SU-DHL-6 (cell line): ENCODE data around the gene KRT82.

ENCODE experiments used
- H2AFZ ChIP-seq: fragments of 200-600 bp; sonication (generic); 2 replicates; pipeline ENCODE4 v1.6.1; 2014; ENCODE audit warnings: low read depth, mild to moderate bottlenecking, moderate library complexity, mixed read lengths, antibody characterized with exemption, low read length; ENCODE audit not compliant: severe bottlenecking
- H3F3A ChIP-seq: fragments of 200-600 bp; shearing (Covaris generic); 2 replicates; pipeline ENCODE4 v1.6.0; 2016; ENCODE audit warnings: antibody characterized with exemption, mild to moderate bottlenecking; ENCODE audit not compliant: insufficient read depth
- H3K27ac ChIP-seq: fragments of 200-600 bp; sonication (generic); 2 replicates; pipeline ENCODE4 v1.5.1; 2016; ENCODE audit warnings: low read depth, mild to moderate bottlenecking, low read length, moderate library complexity, mixed read lengths
- H3K27me3 ChIP-seq: fragments of 200-600 bp; sonication (generic), shearing (Covaris generic); 2 replicates; pipeline ENCODE4 v1.6.0; 2014; ENCODE audit warnings: mild to moderate bottlenecking, low read length
- H3K36me3 ChIP-seq: fragments of 200-600 bp; sonication (generic); 2 replicates; pipeline ENCODE4 v1.6.1; 2014; ENCODE audit warnings: mild to moderate bottlenecking, low read length, mixed read lengths
- H3K4me2 ChIP-seq: fragments of 300-600, 200-600 bp; shearing (Covaris generic), sonication (generic); 2 replicates; pipeline ENCODE4 v1.6.0; 2014; ENCODE audit warnings: low read length, low read depth, mild to moderate bottlenecking; ENCODE audit not compliant: poor library complexity, severe bottlenecking
- H3K4me3 ChIP-seq: fragments of 200-600 bp; sonication (generic); 2 replicates; pipeline ENCODE4 v1.5.1; 2014; ENCODE audit warnings: antibody characterized with exemption, low read length, mild to moderate bottlenecking, mixed read lengths; ENCODE audit not compliant: insufficient read depth, poor library complexity, severe bottlenecking
- H3K79me2 ChIP-seq: fragments of 200-600 bp; sonication (generic); 2 replicates; pipeline ENCODE4 v1.6.1; 2014; ENCODE audit warnings: mild to moderate bottlenecking, low read length, moderate library complexity; ENCODE audit not compliant: insufficient read depth
- H3K9ac ChIP-seq: fragments of 200-600 bp; sonication (generic); 2 replicates; pipeline ENCODE4 v1.7.0; 2014; ENCODE audit warnings: mild to moderate bottlenecking, low read length
- H3K9me2 ChIP-seq: fragments of 200-600 bp; sonication (generic); replicated peaks from 2 replicates; pipeline ENCODE4 v1.6.1; 2014; ENCODE audit warnings: low read length; ENCODE audit not compliant: insufficient read depth
- H3K9me3 ChIP-seq: fragments of 200-600 bp; sonication (generic); 2 replicates; pipeline ENCODE4 v1.6.1; 2014; ENCODE audit warnings: low read length, mixed read lengths; ENCODE audit not compliant: insufficient read depth
- H4K20me1 ChIP-seq: fragments of 200-600 bp; sonication (generic); 2 replicates; pipeline ENCODE4 v1.6.1; 2014; ENCODE audit warnings: low read depth, mild to moderate bottlenecking, antibody characterized with exemption, low read length, moderate library complexity, mixed read lengths
- EZH2phosphoT487 ChIP-seq: fragments of 200-600 bp; sonication (generic), shearing (Covaris generic); conservative IDR thresholded peaks from 2 replicates; pipeline ENCODE4 v1.6.1; 2018; ENCODE audit warnings: mild to moderate bottlenecking, antibody characterized with exemption, low read length, moderate library complexity, mixed read lengths
- TF ChIP-seq, protein P1 (sequence below): fragments of 200-600 bp; sonication (generic); IDR thresholded peaks from one replicate; pipeline ENCODE4 v1.5.1; 2017; ENCODE audit warnings: antibody characterized with exemption, mild to moderate bottlenecking, low read length, moderate library complexity; ENCODE audit not compliant: insufficient read depth, poor library complexity, severe bottlenecking

The KRT82 gene

GRCh38 chr12:52402873-52403540, 3.1 kb downstream of the KRT82 start:
- Histone ChIP-seq H3K9me3 (no peaks in the 10 kb centered on the region), H3K27me3 (no peaks in the 10 kb centered on the region), H3K4me3 (no peak overlapping the region), H3K27ac (no peak overlapping the region), H3K9me2 (no peaks in the 10 kb centered on the region), H2AFZ (no peak overlapping the region), H4K20me1 (no peaks in the 10 kb centered on the region), H3F3A (no peaks in the 10 kb centered on the region), H3K4me2 (no peak overlapping the region), H3K79me2 (no peaks in the 10 kb centered on the region), H3K9ac (no peak overlapping the region), H3K36me3 (no peaks in the 10 kb centered on the region)
- TF ChIP-seq EZH2phosphoT487: no peak
- TF ChIP-seq, protein P1, sequence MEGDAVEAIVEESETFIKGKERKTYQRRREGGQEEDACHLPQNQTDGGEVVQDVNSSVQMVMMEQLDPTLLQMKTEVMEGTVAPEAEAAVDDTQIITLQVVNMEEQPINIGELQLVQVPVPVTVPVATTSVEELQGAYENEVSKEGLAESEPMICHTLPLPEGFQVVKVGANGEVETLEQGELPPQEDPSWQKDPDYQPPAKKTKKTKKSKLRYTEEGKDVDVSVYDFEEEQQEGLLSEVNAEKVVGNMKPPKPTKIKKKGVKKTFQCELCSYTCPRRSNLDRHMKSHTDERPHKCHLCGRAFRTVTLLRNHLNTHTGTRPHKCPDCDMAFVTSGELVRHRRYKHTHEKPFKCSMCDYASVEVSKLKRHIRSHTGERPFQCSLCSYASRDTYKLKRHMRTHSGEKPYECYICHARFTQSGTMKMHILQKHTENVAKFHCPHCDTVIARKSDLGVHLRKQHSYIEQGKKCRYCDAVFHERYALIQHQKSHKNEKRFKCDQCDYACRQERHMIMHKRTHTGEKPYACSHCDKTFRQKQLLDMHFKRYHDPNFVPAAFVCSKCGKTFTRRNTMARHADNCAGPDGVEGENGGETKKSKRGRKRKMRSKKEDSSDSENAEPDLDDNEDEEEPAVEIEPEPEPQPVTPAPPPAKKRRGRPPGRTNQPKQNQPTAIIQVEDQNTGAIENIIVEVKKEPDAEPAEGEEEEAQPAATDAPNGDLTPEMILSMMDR: no peak

DNA sequence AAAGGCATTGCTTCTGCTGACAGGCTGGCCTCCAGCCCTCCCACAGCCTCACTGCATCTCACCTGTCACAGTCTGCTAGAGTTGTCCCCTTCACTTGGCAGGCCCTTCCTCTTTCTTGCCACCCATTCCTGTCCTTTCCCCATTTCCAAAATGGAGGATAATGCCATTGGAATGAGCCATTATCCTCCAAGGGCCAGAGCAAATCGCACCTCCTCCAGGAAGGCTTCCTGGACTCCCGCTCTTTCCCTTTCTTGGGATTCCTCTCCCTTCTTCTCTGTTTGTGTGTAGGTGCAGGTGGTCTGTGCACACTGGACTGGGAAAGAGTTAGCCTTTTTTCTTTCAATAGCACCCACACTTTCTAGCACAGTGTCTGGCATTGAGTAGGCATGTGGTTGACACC, 3.8 kb downstream of the KRT82 start:
- Histone ChIP-seq H3K9me2 (no peaks in the 10 kb centered on the region), H2AFZ (no peak overlapping the region), H3K4me3 (no peak overlapping the region), H3K27ac (no peak overlapping the region), H3K4me2 (no peak overlapping the region), H3F3A (no peaks in the 10 kb centered on the region), H3K79me2 (no peaks in the 10 kb centered on the region), H3K27me3 (no peaks in the 10 kb centered on the region), H3K9me3 (no peaks in the 10 kb centered on the region), H3K36me3 (no peaks in the 10 kb centered on the region), H3K9ac (no peak overlapping the region), H4K20me1 (no peaks in the 10 kb centered on the region)
- TF ChIP-seq, protein P1: no peak
- no peak for TF ChIP-seq EZH2phosphoT487

DNA sequence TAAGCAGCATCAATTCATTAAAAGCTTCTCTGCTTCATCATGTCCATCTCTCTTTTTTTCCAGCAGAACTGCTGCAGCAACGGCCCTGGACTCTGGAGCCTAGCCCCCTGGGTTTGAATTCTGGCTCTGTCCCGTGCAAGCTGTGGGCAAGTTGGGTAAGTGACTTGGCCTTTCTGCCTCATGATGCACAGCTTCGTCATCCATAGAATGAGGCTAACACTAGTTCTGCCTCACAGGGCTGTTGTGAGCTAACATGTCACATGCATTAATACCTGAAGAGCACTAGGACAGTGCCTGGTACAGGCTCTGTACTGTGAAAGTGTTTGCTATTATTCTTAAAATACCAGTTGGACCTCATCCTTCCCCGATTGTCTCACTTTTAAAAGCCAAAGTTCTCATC, 4.2 kb downstream of the KRT82 start:
- Histone ChIP-seq H3K4me2 (no peak overlapping the region), H3K9ac (no peak overlapping the region), H3K36me3 (no peaks in the 10 kb centered on the region), H4K20me1 (no peaks in the 10 kb centered on the region), H3K9me2 (no peaks in the 10 kb centered on the region), H3K79me2 (no peaks in the 10 kb centered on the region), H3F3A (no peaks in the 10 kb centered on the region), H3K27ac (no peak overlapping the region), H3K27me3 (no peaks in the 10 kb centered on the region), H2AFZ (no peak overlapping the region), H3K4me3 (no peak overlapping the region), H3K9me3 (no peaks in the 10 kb centered on the region)
- TF ChIP-seq EZH2phosphoT487: no peak
- TF ChIP-seq, protein P1: no peak

GRCh38 chr12:52401526-52401925, 4.6 kb downstream of the KRT82 start:
- Histone ChIP-seq H3K9ac (no peak overlapping the region), H2AFZ (no peak overlapping the region), H3K9me2 (no peaks in the 10 kb centered on the region), H3K27me3 (no peaks in the 10 kb centered on the region), H3K79me2 (no peaks in the 10 kb centered on the region), H4K20me1 (no peaks in the 10 kb centered on the region), H3K4me2 (no peak overlapping the region), H3F3A (no peaks in the 10 kb centered on the region), H3K9me3 (no peaks in the 10 kb centered on the region), H3K4me3 (no peak overlapping the region), H3K36me3 (no peaks in the 10 kb centered on the region), H3K27ac (no peak overlapping the region)
- TF ChIP-seq, protein P1: no peak
- TF ChIP-seq EZH2phosphoT487: no peak
